Measurements from ENCODE around the gene WDR20. TPM values are rescaled to one million over a fixed set of nuclear protein-coding genes. Genes with fewer than 3 reads are reported as not detected.
A peak's percentile ranks its signal among the peaks of the same experiment; 100 is the strongest.

The WDR20 gene
- total RNA-seq, 6 donors from 2014 or later = 16.3 to 28.8 (median 20.6) TPM

- H3K4me3 ChIP-seq = no peak overlapping the region
Measured at GRCh38 chr14:102227184-102227964, 87.7 kb downstream of the WDR20 start.

GRCh38 chr14:102229071-102229738 is 89.5 kb downstream of the WDR20 start:
- no peak overlapping the region for H3K27ac ChIP-seq
- peaks cover 0 to 17% (median 8%) of the 10 kb centered on the region in 4 donors for H3K36me3 ChIP-seq
- TF ChIP-seq CTCF (IDR thresholded peaks at IDR 0.05) (no peak), POLR2AphosphoS5 (IDR thresholded peaks at IDR 0.05) (no peak), EP300 (IDR thresholded peaks at IDR 0.05) (no peak), POLR2A (IDR thresholded peaks at IDR 0.05) (no peak)
- H3K9me3 ChIP-seq = no peaks in the 10 kb centered on the region
- no peak overlapping the region for H3K4me3 ChIP-seq
- ATAC-seq (ENCODE audit: low FRiP score in 2 of 2) (no peak), DNase-seq (no peak)
- no peaks in the 10 kb centered on the region for H3K4me1 ChIP-seq
- H3K27me3 ChIP-seq = no peaks in the 10 kb centered on the region
- 97% methylated on average over 28 to 43 of the region's 43 CpGs for WGBS, 2 donors

More at GRCh38 chr14:102227184-102227964, 87.7 kb downstream of the WDR20 start:
- ATAC-seq (ENCODE audit: low FRiP score in 2 of 2) = peak in 1 of 2 donors; percentile 22
- TF ChIP-seq POLR2AphosphoS5 (IDR thresholded peaks at IDR 0.05) (no peak), POLR2A (IDR thresholded peaks at IDR 0.05) (no peak), CTCF (IDR thresholded peaks at IDR 0.05) (no peak), EP300 (IDR thresholded peaks at IDR 0.05) (no peak)
- H3K4me1 ChIP-seq = no peaks in the 10 kb centered on the region
- H3K36me3 ChIP-seq = peaks cover 0 to 17% (median 8%) of the 10 kb centered on the region in 4 donors
- no peak overlapping the region for H3K27ac ChIP-seq
- WGBS, 2 donors = 80 to 82% methylated on average over 26 to 27 of the region's 28 CpGs
- no peak for DNase-seq
- H3K9me3 ChIP-seq = no peaks in the 10 kb centered on the region
- H3K27me3 ChIP-seq = no peaks in the 10 kb centered on the region

- peaks cover 0 to 17% (median 8%) of the 10 kb centered on the region in 4 donors for H3K36me3 ChIP-seq
- H3K27ac ChIP-seq = no peak overlapping the region
- H3K27me3 ChIP-seq = no peaks in the 10 kb centered on the region
- no peak overlapping the region for H3K4me3 ChIP-seq
- 90 to 95% methylated on average over 8 to 9 of the region's 9 CpGs for WGBS, 2 donors
- no peak for TF ChIP-seq POLR2A (IDR thresholded peaks at IDR 0.05)
- TF ChIP-seq POLR2AphosphoS5 (IDR thresholded peaks at IDR 0.05) = no peak
- TF ChIP-seq CTCF (IDR thresholded peaks at IDR 0.05) = no peak
- no peak for TF ChIP-seq EP300 (IDR thresholded peaks at IDR 0.05)
- no peak for DNase-seq
- ATAC-seq (ENCODE audit: low FRiP score in 2 of 2) = no peak
- no peaks in the 10 kb centered on the region for H3K9me3 ChIP-seq
- H3K4me1 ChIP-seq = no peaks in the 10 kb centered on the region
Measured at GRCh38 chr14:102229739-102230092, 90.0 kb downstream of the WDR20 start.

GRCh38 chr14:102230481-102231210 is 90.9 kb downstream of the WDR20 start:
- Histone ChIP-seq H3K4me3 (no peak overlapping the region), H3K27me3 (no peaks in the 10 kb centered on the region), H3K9me3 (no peaks in the 10 kb centered on the region), H3K4me1 (peaks cover 0 to 2% (median 0%) of the 10 kb centered on the region in 4 donors), H3K36me3 (peaks cover 0 to 17% (median 8%) of the 10 kb centered on the region in 4 donors), H3K27ac (no peak overlapping the region)
- ATAC-seq (ENCODE audit: low FRiP score in 2 of 2) (no peak), DNase-seq (no peak)
- WGBS, 2 donors = 91 to 93% methylated on average over 22 of the region's 22 CpGs
- TF ChIP-seq EP300 (IDR thresholded peaks at IDR 0.05) (no peak), POLR2A (IDR thresholded peaks at IDR 0.05) (no peak), POLR2AphosphoS5 (IDR thresholded peaks at IDR 0.05) (no peak), CTCF (IDR thresholded peaks at IDR 0.05) (no peak)
